HG03108 (cell line): ENCODE results near the gene MERTK.
A peak's percentile ranks its signal among the peaks of the same experiment; 100 is the strongest.

Source experiments
- ATAC-seq: cut with Tn5 transposase; IDR thresholded peaks from one replicate; pipeline ENCODE4 v1.9.1; 2021; ENCODE audit warnings: moderate library complexity; ENCODE audit not compliant: unreplicated experiment

Gene MERTK

GRCh38 chr2:111975819-111976218 lies 77.4 kb downstream of the MERTK start:
- ATAC-seq: no peak

- no peak for ATAC-seq
Measured at GRCh38 chr2:111977240-111977639, 78.8 kb downstream of the MERTK start.

- no peak for ATAC-seq
Measured at GRCh38 chr2:111978452-111979170, 80.2 kb downstream of the MERTK start.

GRCh38 chr2:111981666-111982065 lies 83.3 kb downstream of the MERTK start:
- no peak for ATAC-seq

- no peak for ATAC-seq
Measured at GRCh38 chr2:111982822-111983221, 84.4 kb downstream of the MERTK start.

GRCh38 chr2:111983478-111984212 lies 85.2 kb downstream of the MERTK start:
- ATAC-seq: no peak

GRCh38 chr2:111984213-111984604 lies 85.8 kb downstream of the MERTK start:
- ATAC-seq: no peak

- no peak for ATAC-seq
Measured at GRCh38 chr2:111985514-111985913, 87.1 kb downstream of the MERTK start.

GRCh38 chr2:111986116-111986900 lies 87.9 kb downstream of the MERTK start:
- ATAC-seq: no peak

GRCh38 chr2:111990375-111990774 lies 92.0 kb downstream of the MERTK start:
- ATAC-seq: no peak

GRCh38 chr2:111990856-111991255 lies 92.4 kb downstream of the MERTK start:
- no peak for ATAC-seq

GRCh38 chr2:111994042-111994441 lies 95.6 kb downstream of the MERTK start:
- no peak for ATAC-seq

GRCh38 chr2:111995148-111995547 lies 96.7 kb downstream of the MERTK start:
- no peak for ATAC-seq

- ATAC-seq: no peak
Measured at GRCh38 chr2:111999809-112000208, 101.4 kb downstream of the MERTK start.

GRCh38 chr2:112000399-112001135 lies 102.2 kb downstream of the MERTK start:
- no peak for ATAC-seq

GRCh38 chr2:112001136-112001715 lies 102.8 kb downstream of the MERTK start:
- ATAC-seq: no peak

- no peak for ATAC-seq
Measured at GRCh38 chr2:112001942-112002341, 103.5 kb downstream of the MERTK start.

- ATAC-seq: no peak
Measured at GRCh38 chr2:112003576-112004252, 105.3 kb downstream of the MERTK start.

- peak; percentile 55 for ATAC-seq
Measured at GRCh38 chr2:112004253-112004645, 105.8 kb downstream of the MERTK start.
